ENCODE results near the gene KRTAP13-2.

KRTAP13-2 gene, protein sequence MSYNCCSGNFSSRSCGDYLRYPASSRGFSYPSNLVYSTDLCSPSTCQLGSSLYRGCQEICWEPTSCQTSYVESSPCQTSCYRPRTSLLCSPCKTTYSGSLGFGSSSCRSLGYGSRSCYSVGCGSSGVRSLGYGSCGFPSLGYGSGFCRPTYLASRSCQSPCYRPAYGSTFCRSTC

DNA sequence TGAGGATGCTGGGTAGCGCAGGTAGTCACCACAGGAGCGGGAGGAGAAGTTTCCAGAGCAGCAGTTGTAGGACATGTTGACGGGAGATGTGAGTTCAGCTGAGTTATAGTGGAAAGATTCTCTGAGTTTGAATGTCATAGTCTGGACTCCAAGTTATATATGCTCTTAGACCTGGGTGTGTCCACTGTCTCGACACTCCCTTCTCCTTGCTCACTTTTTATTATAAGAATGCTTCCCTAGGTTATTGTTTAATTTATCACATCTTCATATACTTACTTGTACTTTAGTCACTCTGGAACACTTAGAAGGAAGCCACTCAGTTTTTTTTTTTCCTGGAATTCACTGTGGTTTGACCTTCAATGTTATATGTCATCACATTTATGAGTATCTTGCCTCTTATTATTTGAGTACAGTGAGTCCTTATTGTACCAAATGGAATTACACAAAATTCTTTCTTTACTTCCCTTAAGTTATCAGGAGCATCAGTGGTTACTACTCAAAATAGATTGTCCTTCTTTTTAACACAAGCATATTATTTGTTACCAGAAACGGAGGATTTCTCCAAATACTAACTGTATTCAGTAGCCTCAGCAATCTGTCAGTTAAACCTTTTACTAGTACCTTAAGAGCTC is at the start of gene KRTAP13-2:
TSS of gene KRTAP13-2 (minus strand) at position 133 of the 632 bp plus-strand sequence. CDS start at position 75, 58 bp downstream.
- no peak for DNase-seq

DNA sequence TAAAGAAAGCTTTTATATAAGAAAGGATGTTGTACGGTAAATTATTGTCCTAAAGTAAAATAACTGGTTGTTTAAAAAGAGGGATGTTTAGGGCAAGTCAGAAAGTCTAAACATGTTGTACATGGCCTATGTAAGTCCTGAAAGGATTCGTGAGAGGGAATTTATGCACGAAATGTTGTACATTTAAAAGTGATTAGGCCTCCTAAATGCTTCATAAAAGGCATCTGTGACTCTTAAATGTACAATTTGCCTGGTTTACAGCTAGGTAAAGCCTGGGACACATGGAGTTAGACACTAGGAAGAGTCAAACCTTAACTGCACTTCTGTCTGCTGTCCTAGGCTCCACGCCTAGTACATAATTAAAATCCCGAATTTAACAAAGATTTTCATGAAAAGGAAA is 43.9 kb upstream of the KRTAP13-2 start:
- DNase-seq = no peak

DNA sequence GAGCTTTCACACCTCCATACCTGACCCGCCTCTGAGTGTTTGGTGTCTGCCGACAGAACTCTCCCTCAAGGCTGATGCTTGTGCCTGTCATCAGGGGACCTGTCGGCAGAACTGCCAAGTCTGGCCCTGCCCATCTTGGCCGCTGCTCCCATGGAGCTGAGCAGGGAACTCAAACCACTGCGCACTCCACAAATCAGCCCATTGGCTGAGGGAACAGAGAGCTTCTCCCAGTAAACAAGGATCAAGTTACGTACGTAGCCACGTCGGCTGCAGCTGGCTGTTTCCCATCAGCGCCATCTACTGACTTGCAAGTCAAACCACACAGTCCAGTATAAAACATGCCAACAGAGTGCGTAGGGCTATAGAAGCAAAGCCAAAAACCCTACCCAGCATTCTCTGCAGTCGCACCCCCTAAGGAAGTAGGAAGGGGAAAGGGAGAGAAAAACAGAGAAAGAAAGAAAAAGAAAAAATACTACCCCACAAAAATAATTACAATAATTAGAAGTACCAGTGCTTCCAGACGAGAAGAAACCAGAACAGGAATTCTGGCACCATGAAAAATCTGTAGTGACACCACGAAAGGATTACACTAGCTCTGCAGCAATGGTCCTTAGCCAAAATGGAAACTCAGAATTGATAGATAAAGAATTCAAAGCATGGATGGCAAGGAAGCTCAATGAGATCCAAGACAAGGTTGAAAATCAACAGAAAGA is 36.9 kb upstream of the KRTAP13-2 start:
- no peak for DNase-seq

DNA sequence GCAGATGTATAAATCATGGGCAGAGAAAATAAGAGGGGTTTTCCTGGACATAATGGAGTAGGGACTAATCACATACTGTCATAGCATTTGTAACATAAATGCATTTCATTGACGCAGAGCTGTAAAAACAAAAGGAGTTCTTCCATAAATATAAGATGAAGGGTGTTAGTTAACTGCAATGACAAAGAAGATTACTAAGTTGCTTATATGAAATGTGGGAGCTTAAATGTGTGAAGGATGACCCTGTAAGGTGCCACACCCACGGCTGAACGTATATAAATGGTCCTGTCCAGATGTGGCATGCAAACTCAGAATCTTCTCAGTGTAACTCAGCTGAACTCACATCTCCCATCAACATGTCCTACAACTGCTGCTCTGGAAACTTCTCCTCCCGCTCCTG is 23.7 kb upstream of the KRTAP13-2 start, which contains the start of gene KRTAP13-1:
TSS of gene KRTAP13-1 (plus strand) at position 301 of the 400 bp plus-strand sequence. CDS start at position 357, 56 bp downstream.
- no peak for DNase-seq

DNA sequence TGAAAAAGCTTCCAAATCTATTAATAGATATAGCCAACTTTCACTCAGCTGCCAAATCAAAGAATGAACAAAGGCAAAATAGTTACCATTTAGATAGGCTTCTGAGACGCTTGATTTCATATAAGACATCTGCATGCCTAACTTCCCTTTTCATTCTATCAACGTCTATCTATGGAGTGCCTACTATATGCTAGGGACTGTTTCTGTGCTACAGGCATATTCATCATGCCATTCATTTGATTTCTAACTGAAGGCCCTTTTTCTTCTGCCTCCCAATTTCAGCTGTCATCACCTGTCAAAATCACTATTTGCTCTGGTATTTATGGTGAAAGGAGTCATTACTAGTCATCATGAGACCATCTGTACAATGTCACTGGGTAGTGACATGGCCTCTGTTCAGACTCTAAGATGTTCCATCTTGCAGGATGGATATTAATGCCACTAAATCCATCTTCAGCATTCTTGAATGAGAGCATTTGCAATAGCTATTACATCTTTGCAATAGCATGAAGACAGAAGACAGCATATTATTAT is 19.5 kb upstream of the KRTAP13-2 start:
- no peak for DNase-seq

DNA sequence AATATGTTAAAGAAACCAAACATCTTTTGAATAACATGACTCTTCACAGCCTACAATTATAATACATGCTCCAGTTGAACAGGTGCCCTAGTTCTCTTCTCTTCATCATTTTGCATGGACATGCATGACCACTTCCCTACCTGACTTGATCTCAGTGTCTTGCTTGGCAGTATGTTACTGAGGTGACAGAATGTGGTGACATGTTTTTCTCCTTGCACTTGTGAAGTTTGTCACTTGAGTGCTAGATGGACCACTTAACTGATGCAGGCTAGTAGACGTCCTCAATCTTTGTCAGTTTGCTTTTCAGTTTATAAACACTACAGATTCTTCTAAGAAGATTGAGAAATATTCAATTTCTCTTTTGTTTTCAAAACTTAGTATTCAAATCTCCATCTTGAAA is 10.1 kb upstream of the KRTAP13-2 start:
- no peak for DNase-seq

DNA sequence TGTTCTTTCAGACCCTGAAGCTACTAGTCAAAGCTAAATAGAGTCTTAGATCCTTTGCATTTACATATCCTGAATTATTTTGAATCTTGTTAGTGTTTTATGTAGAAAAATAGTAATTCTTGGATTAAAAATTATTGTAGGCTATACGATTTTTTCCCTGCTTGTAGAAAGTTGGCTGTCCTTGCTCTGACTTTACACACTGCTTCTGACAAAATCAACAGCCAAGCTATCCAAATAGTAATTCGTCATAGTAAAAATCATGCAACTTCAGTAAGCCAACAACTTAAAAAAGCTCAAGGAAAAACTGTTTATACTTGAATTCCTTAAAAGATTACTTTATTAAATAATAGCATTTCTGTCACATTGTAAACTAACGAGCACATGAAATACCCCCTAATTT is 16.2 kb downstream of the KRTAP13-2 start:
- DNase-seq = no peak

DNA sequence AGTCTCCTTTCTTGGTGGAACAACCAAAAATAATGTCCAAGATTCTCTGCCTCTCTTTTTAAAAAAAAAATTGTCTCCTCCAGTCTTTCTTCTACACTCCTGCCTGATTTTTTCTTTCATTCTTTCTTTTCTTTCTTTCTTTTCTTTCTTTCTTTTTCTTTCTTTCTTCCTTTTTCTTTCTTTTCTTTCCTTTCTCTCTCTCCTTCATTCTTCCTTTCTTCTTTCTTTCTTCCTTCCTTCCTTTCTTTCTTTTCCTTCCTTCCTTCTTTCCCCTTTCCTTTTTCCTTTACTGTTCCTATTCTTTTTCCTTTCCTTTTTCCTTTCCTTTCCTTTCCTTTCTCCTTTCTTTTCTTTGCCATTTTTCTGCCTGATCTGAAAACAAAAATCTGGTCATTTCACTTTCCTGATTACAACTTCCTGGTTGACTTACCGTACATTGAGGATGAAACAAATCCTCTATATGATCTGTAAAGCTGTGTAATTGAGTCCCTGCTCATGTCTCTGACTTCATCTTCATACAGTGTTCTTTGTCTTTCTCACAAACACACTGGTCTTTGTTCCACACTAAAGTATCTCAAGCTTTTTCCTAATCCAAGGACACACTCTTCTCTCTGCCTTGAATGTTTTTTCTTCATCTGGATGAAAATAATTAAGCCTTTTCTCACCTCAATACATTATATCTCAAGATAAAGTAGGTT is 17.6 kb downstream of the KRTAP13-2 start:
- no peak for DNase-seq

DNA sequence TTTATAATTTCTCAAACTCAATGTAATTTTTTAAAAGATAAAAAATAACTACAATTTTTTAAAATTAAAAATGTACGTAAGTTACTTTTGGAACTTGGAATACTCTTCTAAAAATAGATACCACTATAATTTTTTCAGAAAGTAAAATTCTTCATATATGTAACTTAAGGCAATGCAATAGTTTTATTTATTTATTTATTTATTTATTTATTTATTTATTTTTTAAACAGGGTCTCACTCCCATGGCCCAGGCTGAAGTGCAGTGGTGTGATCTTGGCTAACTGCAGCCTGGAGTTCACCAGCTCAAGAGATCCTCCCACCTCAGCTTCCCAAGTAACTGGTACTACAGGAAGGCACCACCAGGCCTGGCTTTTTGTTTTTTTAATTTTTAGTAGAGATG is 20.5 kb downstream of the KRTAP13-2 start:
- DNase-seq = no peak

DNA sequence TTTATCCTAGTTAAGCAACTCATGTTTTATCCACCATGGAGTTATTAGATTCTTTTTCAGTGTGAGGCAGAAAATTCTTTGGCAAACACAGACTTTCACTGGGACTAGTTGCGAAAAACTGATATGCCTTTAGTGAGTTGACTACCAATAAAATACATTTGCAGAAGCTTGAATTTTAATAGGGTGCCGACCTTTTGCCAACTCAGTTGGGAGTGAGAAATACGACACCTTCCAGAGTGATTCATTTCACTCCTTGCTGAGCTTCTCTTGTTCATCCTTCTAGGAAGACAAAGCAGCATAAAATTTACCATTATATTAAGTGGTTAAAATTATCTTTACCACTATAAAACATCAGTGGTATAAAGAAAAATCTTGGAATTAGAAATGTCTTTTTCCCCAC is 22.5 kb downstream of the KRTAP13-2 start:
- no peak for DNase-seq

DNA sequence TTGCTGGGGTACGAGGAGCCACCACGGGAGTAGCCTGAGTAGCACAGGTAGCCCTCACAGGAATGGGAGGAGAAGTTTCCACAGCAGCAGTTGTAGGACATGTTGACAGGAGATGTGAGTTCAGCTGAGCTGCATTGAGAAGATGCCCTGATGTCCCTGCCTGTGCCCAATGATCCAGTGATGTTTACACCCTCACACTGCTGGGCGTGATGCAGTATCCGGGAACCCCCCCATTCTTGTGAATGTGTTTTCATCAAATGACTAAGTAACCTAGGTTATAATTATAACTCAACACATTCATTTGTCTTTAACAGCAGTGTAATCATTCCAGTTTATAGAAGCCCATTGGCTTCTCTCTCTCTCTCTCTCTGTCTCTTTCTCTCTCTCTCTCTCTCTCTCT is 23.6 kb downstream of the KRTAP13-2 start, which contains the start of gene KRTAP23-1:
TSS of gene KRTAP23-1 (minus strand) at position 101 of the 400 bp plus-strand sequence. CDS start at position 101, 0 bp downstream.
- no peak for DNase-seq

DNA sequence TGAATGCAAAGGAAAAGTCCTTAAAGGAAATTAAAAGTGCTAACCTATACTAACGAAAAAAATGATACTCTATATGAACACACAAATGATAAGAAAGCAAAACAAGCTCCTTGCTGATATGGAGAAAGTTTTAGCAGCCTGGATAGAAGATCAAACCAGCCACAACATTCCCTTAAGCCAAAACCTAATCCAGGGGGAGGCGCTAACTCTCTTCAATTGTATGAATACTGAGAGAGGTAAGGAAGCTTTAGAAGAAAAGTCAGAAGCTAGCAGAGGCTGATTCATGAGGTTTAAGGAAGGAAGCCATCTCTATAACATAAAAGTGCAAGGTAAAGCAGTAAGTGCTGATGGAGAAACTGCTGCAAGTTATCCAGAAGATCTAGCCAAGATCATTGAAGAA is 27.1 kb downstream of the KRTAP13-2 start:
- no peak for DNase-seq

DNA sequence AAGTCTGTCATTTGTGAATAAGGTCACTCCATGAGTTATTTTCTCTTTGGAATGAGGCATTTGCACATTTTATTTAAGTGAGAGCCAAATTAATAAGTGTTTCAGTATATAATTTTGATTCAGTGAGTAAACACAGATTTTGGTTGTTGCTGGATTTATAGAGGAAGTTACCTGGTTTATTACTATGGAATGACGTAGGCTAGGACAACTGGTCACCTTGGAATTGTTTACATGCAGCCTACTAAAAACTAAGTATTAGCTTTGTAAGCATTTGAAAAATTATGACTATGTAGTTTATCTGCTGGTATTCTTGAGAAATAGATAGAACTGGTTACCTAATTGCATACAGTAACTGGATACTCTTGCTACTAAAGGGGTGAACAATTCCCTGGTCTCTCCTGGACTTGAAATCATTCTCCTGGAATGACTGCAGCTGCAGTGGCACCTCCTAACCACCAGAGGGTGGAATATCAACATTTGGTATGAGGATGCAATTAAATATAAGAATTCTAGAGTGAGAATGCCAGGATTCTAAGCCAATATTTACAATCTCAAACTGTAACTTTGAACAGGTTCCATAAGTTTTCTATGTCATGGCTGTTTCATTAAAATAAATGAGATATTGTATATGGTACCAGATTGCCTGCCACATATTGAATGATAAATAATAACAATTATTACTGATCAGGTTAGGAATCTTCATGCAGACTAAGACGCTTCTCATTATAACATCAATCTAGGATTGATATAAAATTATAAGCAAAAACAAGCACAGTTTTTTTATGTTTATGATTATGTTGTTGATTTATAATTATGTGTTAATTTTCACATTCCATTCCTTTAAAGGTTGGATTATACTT is 31.1 kb downstream of the KRTAP13-2 start:
- peak; percentile 29 for DNase-seq

DNA sequence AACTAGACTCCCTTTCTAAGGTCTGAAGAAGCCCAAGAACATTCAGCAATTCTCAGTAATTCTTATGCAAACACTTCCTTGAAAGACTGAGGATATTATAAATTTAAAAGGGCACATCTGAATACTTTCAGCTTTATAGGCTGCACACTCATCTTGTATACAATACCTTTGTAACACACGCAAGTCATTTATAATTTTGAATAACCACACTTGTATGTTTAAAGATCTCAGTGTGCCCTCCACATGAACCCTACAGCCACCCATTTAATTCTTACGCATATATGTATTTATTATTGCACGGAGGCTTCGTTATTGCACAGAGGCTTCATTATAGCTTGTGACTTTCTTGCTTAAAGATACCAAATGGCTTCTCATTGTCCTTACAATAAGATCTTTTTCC is 33.4 kb downstream of the KRTAP13-2 start:
- DNase-seq = no peak

DNA sequence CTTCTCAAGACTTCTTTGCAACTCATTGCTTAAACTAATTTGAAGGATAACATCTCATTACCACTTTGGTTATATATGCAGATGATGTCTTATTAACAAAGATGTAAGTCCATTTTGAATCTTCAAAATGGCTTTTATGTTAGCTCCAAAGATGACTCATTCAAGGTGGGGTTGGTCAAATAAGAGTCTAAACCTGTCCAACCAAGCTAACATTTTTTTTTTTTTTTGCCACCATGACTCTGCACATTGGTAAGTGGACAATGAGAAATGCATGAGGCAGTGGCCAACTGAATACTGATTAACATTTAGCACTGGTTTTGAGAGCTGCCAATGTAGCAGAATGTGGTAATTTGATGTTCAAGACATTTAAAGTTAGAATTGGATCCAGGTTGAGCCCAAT is 34.3 kb downstream of the KRTAP13-2 start:
- no peak for DNase-seq

DNA sequence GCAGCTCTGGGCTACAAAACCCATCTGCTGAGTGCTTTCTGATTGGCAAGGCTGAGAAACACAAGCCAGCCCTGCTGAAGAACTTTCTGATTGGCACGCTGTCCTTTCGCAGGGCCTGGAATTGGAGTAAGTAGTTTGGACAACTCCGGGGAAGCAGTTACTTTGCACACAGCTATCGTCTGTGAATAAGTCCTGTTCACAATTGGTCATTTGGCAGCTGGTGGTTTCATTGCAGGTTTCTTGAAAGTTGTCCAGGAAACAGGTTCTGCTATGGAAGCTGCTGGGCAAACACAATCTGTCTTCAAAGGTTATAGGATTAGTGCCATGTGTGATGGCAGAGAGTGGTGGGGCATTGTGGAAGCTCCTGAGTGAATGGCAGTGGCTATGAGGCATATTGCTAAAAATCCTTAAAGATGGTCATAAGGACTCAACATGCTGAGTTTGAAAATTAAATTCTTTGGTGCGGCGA is 34.8 kb downstream of the KRTAP13-2 start, which contains the start of gene KRTAP27-1:
TSS of gene KRTAP27-1 (minus strand) at position 419 of the 469 bp plus-strand sequence. CDS start at position 393, 26 bp downstream.
- DNase-seq = no peak

DNA sequence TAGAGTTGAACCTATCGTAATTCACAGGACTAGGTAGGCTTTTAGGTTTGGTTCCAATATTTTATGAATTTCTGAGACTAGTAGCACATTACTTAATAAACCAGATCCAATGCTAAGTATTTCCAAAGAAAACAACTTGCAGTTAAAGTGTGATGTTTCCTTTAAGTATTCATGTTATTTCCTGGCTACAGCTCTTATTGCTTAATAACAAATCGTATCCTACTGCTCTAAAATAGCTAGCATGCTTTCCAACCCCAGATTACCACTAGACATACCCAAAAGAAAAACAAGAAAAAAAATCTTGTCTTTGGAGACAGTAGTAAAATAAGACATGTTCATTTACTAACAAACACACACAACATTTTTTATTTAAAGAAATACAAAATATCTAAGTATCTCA is 35.5 kb downstream of the KRTAP13-2 start:
- no peak for DNase-seq

DNA sequence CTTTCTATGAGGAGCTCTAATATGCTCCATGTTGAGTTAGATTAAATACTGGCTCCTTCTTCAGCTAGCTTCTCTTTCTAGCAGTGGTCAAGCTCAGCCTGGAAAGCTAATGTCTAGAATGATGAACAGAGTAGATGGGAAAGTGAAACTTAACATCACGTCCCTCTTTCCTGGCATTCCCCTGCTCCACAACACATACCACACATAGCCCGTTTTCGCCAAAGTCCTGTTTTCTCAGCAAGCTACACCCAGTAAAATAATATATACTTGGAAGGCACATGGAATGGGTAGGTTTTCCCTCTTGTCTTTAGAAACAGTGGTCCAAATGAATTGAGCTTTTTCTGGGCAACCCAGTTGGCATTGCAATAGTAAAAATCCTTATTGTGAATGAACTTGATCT is 38.3 kb downstream of the KRTAP13-2 start:
- no peak for DNase-seq

DNA sequence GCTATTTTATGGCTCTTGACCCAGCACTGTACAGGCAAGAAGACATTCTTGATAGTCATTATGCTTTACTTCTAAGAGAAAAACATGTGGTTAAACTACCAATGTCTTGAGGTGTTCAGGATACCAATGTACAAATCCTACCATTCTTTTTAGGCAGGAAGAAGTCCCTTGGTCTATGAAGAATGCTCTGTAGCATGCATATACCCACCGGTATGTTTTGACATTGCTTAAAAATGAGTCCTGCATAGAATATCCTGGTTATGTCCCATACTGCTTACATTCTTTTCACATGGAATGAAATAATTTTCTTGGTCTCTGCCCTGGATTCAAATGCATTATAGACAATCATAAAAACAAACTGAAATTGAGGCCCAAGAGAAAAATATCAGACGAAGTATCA is 39.4 kb downstream of the KRTAP13-2 start:
- DNase-seq = no peak

DNA sequence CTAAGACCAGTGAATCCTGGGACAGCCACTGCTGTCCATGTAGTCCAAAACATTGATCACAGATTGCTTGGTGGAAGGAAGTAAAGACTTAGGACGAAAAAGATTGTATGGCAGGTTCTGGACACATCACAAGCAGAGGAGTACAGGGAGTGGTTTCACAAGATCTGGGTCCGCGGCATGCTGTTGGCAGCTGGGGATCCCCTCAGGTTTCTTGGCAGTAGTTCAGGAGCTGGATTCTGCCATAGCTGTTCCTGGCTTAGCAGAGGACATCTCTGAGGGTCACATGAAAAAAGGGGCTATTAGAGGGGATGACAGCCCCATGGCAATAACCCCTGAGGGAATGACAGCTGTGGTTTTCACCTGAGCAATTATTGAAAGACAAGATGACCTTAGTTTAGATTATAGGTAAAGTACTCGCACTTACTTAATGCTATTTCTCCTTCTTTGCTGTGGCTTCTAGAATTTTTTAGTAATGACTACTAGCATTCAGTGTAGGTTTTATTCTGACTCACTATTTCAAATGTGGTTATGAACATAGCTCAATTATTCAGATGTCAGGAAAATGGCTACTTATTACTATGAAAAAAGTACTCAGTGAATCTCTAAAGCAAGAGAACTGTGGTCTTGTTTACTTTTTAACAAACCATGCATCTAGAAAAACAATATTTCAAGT is 42.7 kb downstream of the KRTAP13-2 start:
- no peak for DNase-seq

DNA sequence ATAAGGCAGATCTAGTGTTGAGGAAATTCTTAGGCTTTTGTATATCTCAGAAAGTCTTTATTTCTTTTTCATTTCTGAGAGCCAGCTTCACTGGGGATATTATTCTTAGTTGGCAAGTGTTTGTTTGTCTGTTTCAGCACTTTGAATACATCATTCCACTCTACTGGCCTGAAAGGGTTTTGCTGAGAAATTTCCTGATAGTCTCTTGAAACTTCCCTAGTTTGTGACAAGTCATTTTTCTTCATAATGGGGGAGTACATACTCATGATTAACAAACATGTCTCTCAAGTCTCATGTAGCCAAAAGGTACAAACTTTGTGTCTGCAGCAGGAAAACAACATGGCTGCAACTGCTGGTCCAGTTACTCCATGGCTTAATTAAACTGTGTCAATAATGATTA is 45.7 kb downstream of the KRTAP13-2 start:
- no peak for DNase-seq
